Stimulated activated CD4-positive, alpha-beta T cell treated with anti-CD3 and anti-CD28 coated beads, Interleukin-4, amount 100 ng/mL, for 1 hour (primary cell): ENCODE results near the gene CXCL16.
"Not testable (repeated sequence)": the region's sequence is repeated elsewhere in the genome, so short reads cannot be mapped to it uniquely, and the experiment has no call there.

Experiments
- DNase-seq: peaks from one replicate; pipeline ENCODE4 v3.0.0-alpha.2; 2020

CXCL16 gene

GRCh38 chr17:4719684-4720221 lies 20.0 kb downstream of the CXCL16 start:
- DNase-seq: no peak

DNA sequence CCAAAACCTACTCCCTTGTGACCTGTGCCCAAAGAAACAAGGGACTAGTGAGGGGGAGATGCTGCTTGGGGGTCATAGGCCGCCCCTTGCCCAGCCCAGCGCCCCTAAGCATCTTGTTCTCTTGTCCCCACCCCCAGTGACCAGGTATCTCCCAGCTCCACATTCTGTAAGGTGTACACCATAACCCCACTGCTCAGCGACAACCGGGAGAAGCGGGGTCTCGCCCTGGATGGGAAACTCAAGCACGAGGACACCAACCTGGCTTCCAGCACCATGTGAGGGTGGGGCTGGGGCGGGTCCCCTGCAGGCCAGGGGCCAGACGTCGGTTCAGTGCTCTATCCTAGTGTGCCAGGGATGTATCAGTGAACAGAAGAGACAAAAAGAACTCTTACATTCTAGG lies 20.6 kb downstream of the CXCL16 start:
- no peak for DNase-seq

DNA sequence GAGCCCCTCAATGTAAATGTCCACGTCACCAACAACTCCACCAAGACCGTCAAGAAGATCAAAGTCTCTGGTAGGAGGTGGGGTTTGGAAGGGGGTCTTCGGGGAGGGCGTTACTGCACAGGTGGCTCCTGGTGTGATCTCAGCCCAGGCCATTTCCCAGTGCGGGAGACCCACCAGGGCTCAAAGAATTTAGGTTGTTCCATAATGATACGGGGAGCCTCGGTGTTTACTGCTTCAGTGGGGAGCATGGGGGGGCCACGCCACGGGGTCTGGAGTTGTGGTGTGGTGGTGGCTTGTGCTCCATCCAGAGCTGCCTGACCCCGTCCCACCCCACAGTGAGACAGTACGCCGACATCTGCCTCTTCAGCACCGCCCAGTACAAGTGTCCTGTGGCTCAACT lies 21.5 kb downstream of the CXCL16 start:
- no peak for DNase-seq

GRCh38 chr17:4717791-4718190 lies 21.9 kb downstream of the CXCL16 start:
- DNase-seq: no peak

DNA sequence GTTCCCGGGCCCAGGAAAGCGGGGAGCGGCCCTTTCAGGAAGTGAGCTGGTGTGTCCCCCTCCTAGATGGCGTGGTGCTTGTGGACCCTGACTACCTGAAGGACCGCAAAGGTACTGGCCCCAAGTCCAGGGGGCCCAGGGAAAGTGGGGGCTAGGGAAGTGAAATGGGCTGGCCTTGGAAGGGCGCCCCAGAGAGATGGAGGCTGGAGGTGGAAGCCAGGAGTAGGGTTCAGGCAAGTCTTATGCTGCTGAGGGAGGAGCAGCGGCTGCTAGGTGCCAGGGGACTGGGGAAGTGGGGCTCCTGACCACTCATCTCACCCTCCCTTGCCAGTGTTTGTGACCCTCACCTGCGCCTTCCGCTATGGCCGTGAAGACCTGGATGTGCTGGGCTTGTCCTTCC lies 23.6 kb downstream of the CXCL16 start:
- DNase-seq: no peak

GRCh38 chr17:4715063-4715744 lies 24.5 kb downstream of the CXCL16 start:
- DNase-seq: peak; percentile 25

DNA sequence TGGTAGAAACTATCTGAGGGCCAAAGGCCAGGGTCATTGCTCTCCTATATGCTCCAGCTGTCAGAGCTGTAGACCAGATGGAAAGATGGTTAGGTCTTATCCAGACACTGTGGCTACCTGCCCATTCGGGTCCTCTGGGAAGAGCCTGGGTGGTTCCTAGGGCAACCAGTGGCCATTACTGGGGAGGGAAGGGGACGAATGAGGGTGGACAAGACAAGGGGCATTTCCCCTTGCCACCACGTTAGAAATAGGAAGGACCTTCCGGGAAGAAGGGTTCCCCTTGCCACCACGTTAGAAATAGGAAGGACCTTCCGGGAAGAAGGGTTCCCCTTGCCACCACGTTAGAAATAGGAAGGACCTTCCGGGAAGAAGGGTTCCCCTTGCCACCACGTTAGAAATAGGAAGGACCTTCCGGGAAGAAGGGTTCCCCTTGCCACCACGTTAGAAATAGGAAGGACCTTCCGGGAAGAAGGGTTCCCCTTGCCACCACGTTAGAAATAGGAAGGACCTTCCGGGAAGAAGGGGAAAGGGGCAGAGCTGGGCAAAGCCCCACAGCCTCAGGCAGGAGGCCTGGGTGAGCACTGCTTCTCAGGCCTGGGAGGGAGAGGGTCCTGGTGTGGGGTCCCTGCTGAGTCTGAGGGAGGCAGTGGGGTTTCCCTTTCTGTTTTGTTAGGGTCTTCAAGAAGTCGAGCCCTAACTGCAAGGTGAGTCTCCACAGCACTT lies 25.2 kb downstream of the CXCL16 start:
- not testable (repeated sequence) for DNase-seq

GRCh38 chr17:4712526-4712925 lies 27.2 kb downstream of the CXCL16 start:
- no peak for DNase-seq

- no peak for DNase-seq
Measured at GRCh38 chr17:4711661-4712181, 28.0 kb downstream of the CXCL16 start.

GRCh38 chr17:4710693-4711634 lies 28.8 kb downstream of the CXCL16 start:
- DNase-seq: peak; percentile 23

DNA sequence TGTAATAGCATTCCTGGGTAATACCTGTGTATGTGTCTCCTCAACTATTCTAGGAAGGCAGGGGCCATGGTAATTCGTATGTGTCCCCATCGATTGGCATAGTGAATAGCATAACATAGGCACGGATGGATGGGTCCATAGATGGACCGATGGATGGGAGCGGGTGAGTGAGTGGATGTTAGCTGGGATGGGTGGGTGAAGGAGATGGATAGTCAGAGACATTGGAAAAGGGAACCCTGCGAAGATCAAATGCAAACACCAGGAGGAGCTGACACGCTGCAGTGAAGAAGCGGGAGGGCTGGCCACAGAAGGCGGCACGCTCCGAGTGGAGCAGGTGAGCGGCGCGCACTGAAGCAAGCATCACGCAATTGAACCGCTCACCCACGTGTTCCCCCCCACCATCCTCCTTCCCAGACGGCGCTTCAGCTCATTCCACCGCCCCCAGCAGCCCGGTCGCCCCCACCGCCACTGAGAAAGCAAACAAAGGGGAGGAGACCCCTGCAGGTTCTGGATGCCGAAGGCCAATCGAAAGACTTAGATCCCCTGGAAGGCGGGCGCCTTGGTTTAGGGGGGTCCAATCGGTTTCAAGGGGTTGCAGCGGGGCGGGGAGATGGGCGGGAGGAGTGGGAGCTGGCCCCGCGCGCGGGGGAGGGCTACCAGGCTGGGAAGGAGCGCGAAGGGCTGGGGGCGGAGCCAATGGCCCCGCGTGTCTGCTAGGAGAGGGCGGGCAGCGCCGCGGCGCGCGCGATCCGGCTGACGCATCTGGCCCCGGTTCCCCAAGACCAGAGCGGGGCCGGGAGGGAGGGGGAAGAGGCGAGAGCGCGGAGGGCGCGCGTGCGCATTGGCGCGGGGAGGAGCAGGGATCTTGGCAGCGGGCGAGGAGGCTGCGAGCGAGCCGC lies 29.7 kb downstream of the CXCL16 start, which contains the start of gene ARRB2:
TSS of gene ARRB2 (plus strand) at position 839 of the 899 bp plus-strand sequence. CDS start 90 bp downstream, outside the sequence.
- DNase-seq: peak; percentile 98

DNA sequence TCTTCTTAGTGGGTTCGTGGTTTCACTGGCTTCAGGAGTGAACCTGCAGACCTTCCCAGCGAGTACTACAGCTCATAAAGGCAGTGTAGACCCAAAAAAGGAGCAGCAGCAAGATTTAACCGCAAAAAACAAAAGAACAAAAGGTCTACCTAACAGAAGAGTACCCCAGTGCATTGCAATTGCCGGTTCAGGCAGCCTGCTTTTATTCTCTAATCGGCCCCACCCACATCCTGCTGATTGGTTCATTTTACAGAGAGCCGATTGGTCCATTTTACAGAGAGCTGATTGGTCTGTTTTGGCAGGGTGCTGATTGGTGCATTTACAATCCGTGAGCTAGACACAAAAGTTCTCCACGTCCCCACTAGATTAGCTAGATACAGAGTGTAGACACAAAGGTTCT lies 31.3 kb downstream of the CXCL16 start:
- DNase-seq: peak; percentile 42

DNA sequence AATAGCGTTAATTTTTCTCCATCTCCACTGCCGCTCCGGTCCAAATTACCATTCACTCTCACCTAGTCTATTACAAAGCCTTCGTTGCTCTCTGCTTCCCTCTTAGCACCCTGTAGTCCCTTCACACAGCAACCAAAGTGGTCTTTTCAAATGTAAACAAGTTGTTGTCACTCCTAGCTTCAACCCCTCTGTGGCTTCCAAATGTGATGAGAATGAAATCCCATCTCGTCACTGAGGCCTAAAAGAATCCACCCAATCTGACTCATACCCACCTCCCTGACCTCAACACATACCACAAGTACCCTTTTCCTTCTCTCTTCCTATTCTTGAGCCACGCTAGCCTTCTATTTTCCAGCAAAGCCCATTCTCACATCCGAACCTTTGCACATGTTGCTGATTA lies 33.6 kb downstream of the CXCL16 start:
- no peak for DNase-seq

DNA sequence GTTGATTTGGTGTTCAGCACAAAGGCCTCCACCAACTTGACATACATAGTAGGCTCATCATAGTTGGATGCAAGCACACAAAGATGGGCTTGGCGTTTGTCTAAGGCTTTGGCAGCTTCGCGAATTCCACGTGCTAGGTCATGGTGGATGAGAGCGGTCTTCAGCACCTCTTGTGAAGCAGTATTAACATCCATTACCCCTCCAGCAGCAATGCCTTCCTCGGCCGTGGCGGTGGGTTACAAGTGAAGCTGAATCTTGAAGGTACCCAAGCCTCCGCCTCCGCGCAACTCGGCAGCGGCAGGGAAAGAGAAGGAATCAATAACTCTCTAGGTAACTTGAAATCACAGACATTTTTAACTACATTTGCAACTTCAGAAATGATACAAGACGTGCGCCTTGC lies 34.7 kb downstream of the CXCL16 start:
- no peak for DNase-seq

GRCh38 chr17:4704574-4704907 lies 35.2 kb downstream of the CXCL16 start:
- DNase-seq: not testable (repeated sequence)

- no peak for DNase-seq
Measured at GRCh38 chr17:4703330-4703691, 36.4 kb downstream of the CXCL16 start.

DNA sequence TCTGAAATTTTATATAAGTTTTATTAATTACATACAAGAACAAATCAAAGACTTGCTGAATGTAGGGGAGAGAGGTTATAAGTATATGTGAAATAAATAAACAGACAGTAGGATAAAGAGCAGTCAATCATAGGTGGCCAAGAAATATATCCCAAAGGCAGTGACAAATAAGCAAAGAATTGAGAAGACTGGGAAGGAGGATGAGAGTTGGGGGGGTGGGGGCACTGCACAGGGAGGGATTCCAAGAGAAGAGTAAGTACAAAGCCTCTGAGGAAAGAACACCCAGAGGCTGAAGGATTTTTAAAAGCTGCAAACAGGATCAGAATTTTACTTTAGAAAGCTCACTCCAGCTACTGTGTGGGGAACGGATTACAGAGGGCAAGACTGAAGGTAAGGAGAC lies 38.6 kb downstream of the CXCL16 start:
- no peak for DNase-seq

- not testable (repeated sequence) for DNase-seq
Measured at GRCh38 chr17:4699401-4700056, 40.2 kb downstream of the CXCL16 start.

DNA sequence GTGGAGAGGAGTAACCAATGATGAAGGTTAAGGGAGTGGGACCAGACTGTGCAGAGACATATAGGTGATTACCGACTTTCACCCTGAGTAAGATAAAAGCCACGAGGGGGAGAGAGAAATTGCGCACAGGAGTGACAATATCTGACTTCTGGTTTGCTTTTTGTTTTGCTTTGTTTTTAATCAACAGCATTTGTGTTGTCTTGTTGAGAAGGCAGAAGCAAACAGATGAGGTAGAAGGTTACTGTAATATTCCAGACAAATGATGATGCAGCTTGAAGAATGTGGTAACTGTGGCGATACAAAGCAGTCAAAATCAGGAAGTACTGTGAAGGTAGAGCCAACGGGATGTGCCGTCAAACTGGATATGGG lies 43.3 kb downstream of the CXCL16 start:
- no peak for DNase-seq

- no peak for DNase-seq
Measured at GRCh38 chr17:4693416-4693815, 46.3 kb downstream of the CXCL16 start.

GRCh38 chr17:4691686-4692085 lies 48.0 kb downstream of the CXCL16 start:
- DNase-seq: no peak
